HCT116 (cell line): ENCODE results near the gene MCC. TPM values are rescaled to one million over a fixed set of nuclear protein-coding genes. Genes with fewer than 3 reads are reported as not detected.

Experiments
- ATAC-seq: fragments of 200-7000 bp; cut with Tn5 transposase; 2 replicates; pipeline ENCODE4 v1.9.1; 2020; ENCODE audit warnings: mild to moderate bottlenecking, moderate library complexity
- BruUV-seq: library from RNA; stranded (reverse); fragments of 400-500 nt; replicated peaks from 2 replicates; lab custom pipeline; 2021; lab: Mats Ljungman, UMichigan
- CTCF ChIA-PET: fragments of 300-600 bp; sonication (Branson Sonifier 250); formaldehyde crosslinking; loops from one replicate; lab custom pipeline; 2021; ENCODE audit warnings: antibody characterized with exemption; lab: Charles Lee
- POLR2A ChIA-PET: fragments of 300-600, 350-600 bp; sonication (Branson Sonifier 250); formaldehyde crosslinking; loops from one replicate; lab custom pipeline; 2021; ENCODE audit warnings: antibody characterized with exemption; lab: Charles Lee
- RAD21 ChIA-PET, 2 experiments: fragments of 300-600 bp; sonication (Branson Sonifier 250); formaldehyde crosslinking; loops; one replicate each; lab custom pipeline; 2023; ENCODE audit warnings: low total read pairs in 2 of 2; ENCODE audit not compliant: uncharacterized antibody in 2 of 2, unreplicated experiment in 2 of 2, low non-redundant PET in 1 of 2; lab: Charles Lee
- DNase-seq: peaks from one replicate; pipeline ENCODE4 v3.0.0-alpha.2; 2010; ENCODE audit warnings: low read depth, low spot score
- H2AFZ ChIP-seq: fragments of 200-600 bp; shearing (Covaris generic), sonication (generic); 2 replicates; pipeline ENCODE4 v1.6.1; 2017; ENCODE audit warnings: low read depth, mixed run types, mixed read lengths, antibody characterized with exemption, low read length; ENCODE audit not compliant: poor library complexity, severe bottlenecking
- H3K27ac ChIP-seq: 2 replicates; pipeline ENCODE4 v1.5.1; 2012; ENCODE audit warnings: low read depth, low read length
- H3K27me3 ChIP-seq: fragments of 200-600 bp; sonication (generic); 2 replicates; pipeline ENCODE4 v1.6.1; 2016; ENCODE audit warnings: mixed run types, low read length, mixed read lengths; ENCODE audit not compliant: insufficient read depth
- H3K36me3 ChIP-seq, 2 experiments: fragments of 200-500 bp in 1 of 2; fragments of 200-600 bp in 1 of 2; sonication (Bioruptor generic) in 1 of 2; sonication (generic) in 1 of 2; 2 replicates each; pipeline versions ENCODE4 v1.5.1 to v1.6.1; 2014 to 2016; ENCODE audit warnings: low read length in 2 of 2, inconsistent platforms in 1 of 2, mixed read lengths in 1 of 2, mixed run types in 1 of 2; ENCODE audit not compliant: insufficient read depth in 2 of 2, control insufficient read depth in 1 of 2
- H3K4me1 ChIP-seq, 2 experiments: fragments of 200-600 bp in 1 of 2; sonication (generic) in 1 of 2; 2 replicates each; pipeline versions ENCODE4 v1.5.1 to v1.6.1; 2012 to 2017; ENCODE audit warnings: low read length in 2 of 2, inconsistent platforms in 1 of 2, mild to moderate bottlenecking in 1 of 2, mixed read lengths in 1 of 2, mixed run types in 1 of 2, moderate library complexity in 1 of 2; ENCODE audit not compliant: insufficient read depth in 2 of 2, control insufficient read depth in 1 of 2
- H3K4me2 ChIP-seq: fragments of 200-600 bp; sonication (generic); 2 replicates; pipeline ENCODE4 v1.6.1; 2017; ENCODE audit warnings: mixed run types, low read length, mixed read lengths
- H3K4me3 ChIP-seq, 2 experiments: fragments of 200-600 bp in 1 of 2; sonication (generic) in 1 of 2; replicated peaks in 1 of 2; 2 replicates each; pipeline ENCODE4 v1.5.1; 2011 to 2016; ENCODE audit warnings: low read length in 2 of 2, control low read depth in 1 of 2, low read depth in 1 of 2, mild to moderate bottlenecking in 1 of 2, mixed read lengths in 1 of 2, mixed run types in 1 of 2
- H3K79me2 ChIP-seq: fragments of 200-600 bp; sonication (generic); 2 replicates; pipeline ENCODE4 v1.6.1; 2017; ENCODE audit warnings: mild to moderate bottlenecking, mixed run types, low read length, moderate library complexity, mixed read lengths; ENCODE audit not compliant: insufficient read depth
- H3K9ac ChIP-seq: fragments of 200-600 bp; sonication (generic); 2 replicates; pipeline ENCODE4 v1.6.1; 2016; ENCODE audit warnings: low read length, mixed read lengths
- H3K9me2 ChIP-seq: fragments of 200-600 bp; sonication (generic), shearing (Covaris generic); 2 replicates; pipeline ENCODE4 v1.6.1; 2017; ENCODE audit warnings: mixed run types, mild to moderate bottlenecking, moderate library complexity; ENCODE audit not compliant: insufficient read depth
- H3K9me3 ChIP-seq, 2 experiments: fragments of 200-500 bp in 1 of 2; fragments of 200-600 bp in 1 of 2; sonication (Bioruptor generic) in 1 of 2; sonication (generic) in 1 of 2; 2 replicates each; pipeline ENCODE4 v1.6.1; 2014 to 2017; ENCODE audit warnings: low read length in 2 of 2, mixed read lengths in 2 of 2, inconsistent platforms in 1 of 2, low read depth in 1 of 2, mild to moderate bottlenecking in 1 of 2, mixed run types in 1 of 2, moderate library complexity in 1 of 2; ENCODE audit not compliant: control insufficient read depth in 1 of 2, insufficient read depth in 1 of 2
- H4K20me1 ChIP-seq: fragments of 200-600 bp; sonication (generic), shearing (Covaris generic); 2 replicates; pipeline ENCODE4 v1.6.1; 2017; ENCODE audit warnings: mixed run types, mild to moderate bottlenecking, moderate library complexity; ENCODE audit not compliant: insufficient read depth
- CBX3 ChIP-seq: IDR thresholded peaks from 2 replicates; pipeline ENCODE4 v1.6.1; 2012; ENCODE audit warnings: low read depth
- EGR1 ChIP-seq: IDR thresholded peaks from 2 replicates; pipeline ENCODE4 v1.6.1; 2012; ENCODE audit warnings: low read depth
- ELF1 ChIP-seq: IDR thresholded peaks from 2 replicates; pipeline ENCODE4 v1.6.1; 2012; ENCODE audit warnings: low read depth, borderline replicate concordance
- EZH2phosphoT487 ChIP-seq: fragments of 200-600 bp; IDR thresholded peaks from 2 replicates; pipeline ENCODE4 v1.6.1; 2018; ENCODE audit warnings: antibody characterized with exemption, borderline replicate concordance
- FOSL1 ChIP-seq: IDR thresholded peaks from 2 replicates; pipeline ENCODE4 v1.6.1; 2012; ENCODE audit warnings: low read depth
- POLR2A ChIP-seq: IDR thresholded peaks from 2 replicates; pipeline ENCODE4 v1.7.0; 2011; ENCODE audit warnings: borderline replicate concordance; ENCODE audit not compliant: insufficient read depth, insufficient read length; ENCODE audit errors: extremely low read depth
- POLR2AphosphoS5 ChIP-seq: IDR thresholded peaks from 2 replicates; pipeline ENCODE4 v1.6.1; 2011; ENCODE audit warnings: mild to moderate bottlenecking, low read depth, low read length, moderate library complexity
- SP1 ChIP-seq: IDR thresholded peaks from 2 replicates; pipeline ENCODE4 v1.6.1; 2012; ENCODE audit warnings: low read depth
- SRF ChIP-seq: IDR thresholded peaks from 2 replicates; pipeline ENCODE4 v1.6.1; 2012; ENCODE audit warnings: low read depth
- YY1 ChIP-seq: IDR thresholded peaks from 2 replicates; pipeline ENCODE4 v1.6.1; 2011; ENCODE audit warnings: low read length, low read depth, moderate library complexity, mild to moderate bottlenecking; ENCODE audit not compliant: insufficient replicate concordance; ENCODE audit errors: extremely low read depth
- ZFX ChIP-seq: fragments of 450-650 bp; IDR thresholded peaks from 2 replicates; pipeline ENCODE4 v1.6.1; 2017
- intact Hi-C: fragments of 100-400 bp; cut with micrococcal nuclease; formaldehyde crosslinking; loops from 2 replicates; pipeline ENCODE4 v1.10.0; 2022
- total RNA-seq: library from RNA; stranded (reverse); gene quantifications from one replicate; pipeline ENCODE4 v1.2.1, GENCODE V29; 2021; ENCODE audit not compliant: unreplicated experiment
- TF ChIP-seq, protein P1 (sequence below): IDR thresholded peaks from 2 replicates; pipeline ENCODE4 v1.6.1; 2012
- TF ChIP-seq, protein P2 (sequence below): IDR thresholded peaks from 2 replicates; pipeline ENCODE4 v1.6.1; 2012
- TF ChIP-seq, protein P3 (sequence below): IDR thresholded peaks from 2 replicates; pipeline ENCODE4 v1.6.1; 2012; ENCODE audit warnings: low read depth

The MCC gene
- total RNA-seq, 1 experiment from 2014 or later, result 20.1 TPM

DNA sequence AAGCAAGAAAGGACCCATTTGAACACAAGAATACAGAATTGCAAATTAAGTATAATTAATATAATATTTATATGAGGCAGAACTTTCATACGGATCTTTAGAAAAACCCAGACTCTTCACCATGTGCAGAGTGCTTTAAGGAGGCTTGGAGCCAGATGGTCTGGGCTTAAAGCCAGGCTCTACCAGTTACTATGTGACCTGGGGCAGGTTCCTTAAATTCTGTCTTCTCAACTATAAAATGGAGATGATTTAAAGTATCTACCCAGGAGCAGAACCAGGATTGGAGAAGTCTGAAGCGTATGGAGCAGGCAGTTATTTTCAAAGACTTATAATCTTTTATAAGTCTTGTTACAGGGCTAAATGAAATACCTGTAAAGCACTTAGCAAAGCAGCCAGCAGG, 255.6 kb downstream of the MCC start (continued):
- TF ChIP-seq EZH2phosphoT487, result no peak

DNA sequence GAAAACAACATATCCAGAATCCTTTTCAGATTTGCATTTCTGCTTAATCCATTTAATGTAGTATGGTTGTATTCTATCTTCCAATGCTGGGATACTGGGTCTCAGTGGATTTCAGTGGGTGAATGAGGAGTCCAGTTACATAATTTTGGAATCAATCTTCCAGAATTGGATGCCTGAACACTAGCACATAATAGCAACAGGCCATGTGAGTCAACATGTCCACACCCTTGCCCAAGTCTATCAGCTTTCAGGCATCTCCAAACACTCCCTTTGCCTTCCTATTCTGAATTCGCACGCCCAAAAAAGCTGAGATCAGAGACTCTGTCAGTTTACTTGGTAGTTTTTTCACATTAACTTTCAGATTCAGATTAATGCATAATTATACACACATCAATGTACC, 256.0 kb downstream of the MCC start:
- Histone ChIP-seq H3K9me3 (no peaks in the 10 kb centered on the region), H3K79me2 (no peaks in the 10 kb centered on the region), H3K36me3 (no peaks in the 10 kb centered on the region), H2AFZ (no peak overlapping the region), H3K4me2 (peak overlapping the region; percentile 40), H4K20me1 (no peaks in the 10 kb centered on the region), H3K27me3 (no peaks in the 10 kb centered on the region), H3K4me1 (peaks cover 35 to 59% of the 10 kb centered on the region in 2 experiments), H3K9me2 (no peaks in the 10 kb centered on the region), H3K9ac (no peak overlapping the region), H3K27ac (no peak overlapping the region), H3K4me3 (no peak overlapping the region)
- CTCF ChIA-PET, result no interaction called here
- no TSS peak for BruUV-seq
- POLR2A ChIA-PET, result no interaction called here
- intact Hi-C loops, result no loop called here
- no peak for TF ChIP-seq FOSL1
- TF ChIP-seq, protein P1, sequence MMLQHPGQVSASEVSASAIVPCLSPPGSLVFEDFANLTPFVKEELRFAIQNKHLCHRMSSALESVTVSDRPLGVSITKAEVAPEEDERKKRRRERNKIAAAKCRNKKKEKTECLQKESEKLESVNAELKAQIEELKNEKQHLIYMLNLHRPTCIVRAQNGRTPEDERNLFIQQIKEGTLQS, result no peak
- TF ChIP-seq, protein P2, sequence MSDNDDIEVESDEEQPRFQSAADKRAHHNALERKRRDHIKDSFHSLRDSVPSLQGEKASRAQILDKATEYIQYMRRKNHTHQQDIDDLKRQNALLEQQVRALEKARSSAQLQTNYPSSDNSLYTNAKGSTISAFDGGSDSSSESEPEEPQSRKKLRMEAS, result no peak
- no peak for TF ChIP-seq EGR1
- no peak for TF ChIP-seq EZH2phosphoT487
- TF ChIP-seq YY1, result no peak
- TF ChIP-seq CBX3, result no peak
- TF ChIP-seq POLR2A, result no peak
- TF ChIP-seq SRF, result no peak
- TF ChIP-seq SP1, result no peak
- TF ChIP-seq, protein P3, sequence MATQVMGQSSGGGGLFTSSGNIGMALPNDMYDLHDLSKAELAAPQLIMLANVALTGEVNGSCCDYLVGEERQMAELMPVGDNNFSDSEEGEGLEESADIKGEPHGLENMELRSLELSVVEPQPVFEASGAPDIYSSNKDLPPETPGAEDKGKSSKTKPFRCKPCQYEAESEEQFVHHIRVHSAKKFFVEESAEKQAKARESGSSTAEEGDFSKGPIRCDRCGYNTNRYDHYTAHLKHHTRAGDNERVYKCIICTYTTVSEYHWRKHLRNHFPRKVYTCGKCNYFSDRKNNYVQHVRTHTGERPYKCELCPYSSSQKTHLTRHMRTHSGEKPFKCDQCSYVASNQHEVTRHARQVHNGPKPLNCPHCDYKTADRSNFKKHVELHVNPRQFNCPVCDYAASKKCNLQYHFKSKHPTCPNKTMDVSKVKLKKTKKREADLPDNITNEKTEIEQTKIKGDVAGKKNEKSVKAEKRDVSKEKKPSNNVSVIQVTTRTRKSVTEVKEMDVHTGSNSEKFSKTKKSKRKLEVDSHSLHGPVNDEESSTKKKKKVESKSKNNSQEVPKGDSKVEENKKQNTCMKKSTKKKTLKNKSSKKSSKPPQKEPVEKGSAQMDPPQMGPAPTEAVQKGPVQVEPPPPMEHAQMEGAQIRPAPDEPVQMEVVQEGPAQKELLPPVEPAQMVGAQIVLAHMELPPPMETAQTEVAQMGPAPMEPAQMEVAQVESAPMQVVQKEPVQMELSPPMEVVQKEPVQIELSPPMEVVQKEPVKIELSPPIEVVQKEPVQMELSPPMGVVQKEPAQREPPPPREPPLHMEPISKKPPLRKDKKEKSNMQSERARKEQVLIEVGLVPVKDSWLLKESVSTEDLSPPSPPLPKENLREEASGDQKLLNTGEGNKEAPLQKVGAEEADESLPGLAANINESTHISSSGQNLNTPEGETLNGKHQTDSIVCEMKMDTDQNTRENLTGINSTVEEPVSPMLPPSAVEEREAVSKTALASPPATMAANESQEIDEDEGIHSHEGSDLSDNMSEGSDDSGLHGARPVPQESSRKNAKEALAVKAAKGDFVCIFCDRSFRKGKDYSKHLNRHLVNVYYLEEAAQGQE, result no peak
- TF ChIP-seq ELF1, result no peak
- TF ChIP-seq POLR2AphosphoS5, result no peak
- TF ChIP-seq ZFX, result no peak
- ATAC-seq, result peak; percentile 30; the same call in 1 of the 2 replicates
- no peak for DNase-seq
- RAD21 ChIA-PET, result no interaction called here
